NT2/D1 (cell line): ENCODE results near the gene PMP22.

Experiments
- SUZ12 ChIP-seq: IDR thresholded peaks from 2 replicates; pipeline ENCODE4 v1.6.1; 2011; ENCODE audit not compliant: insufficient read length, insufficient read depth; ENCODE audit errors: extremely low read depth
- YY1 ChIP-seq: IDR thresholded peaks from 2 replicates; pipeline ENCODE4 v1.6.1; 2011; ENCODE audit not compliant: insufficient read length, insufficient read depth
- ZNF274 ChIP-seq: IDR thresholded peaks from 2 replicates; pipeline ENCODE4 v1.6.1; 2011; ENCODE audit warnings: mild to moderate bottlenecking, low read depth, low read length

GRCh38 chr17:15210247-15210646 is 54.9 kb downstream of the PMP22 start:
- no peak for TF ChIP-seq ZNF274
- TF ChIP-seq YY1, result no peak
- TF ChIP-seq SUZ12, result no peak
